H1 (cell line): ENCODE results near the gene AGPAT4. TPM values are rescaled to one million over a fixed set of nuclear protein-coding genes. Genes with fewer than 3 reads are reported as not detected.

ENCODE experiments used
- CTCF ChIA-PET: fragments of 300-600 bp; sonication (Branson Sonifier 250); formaldehyde crosslinking; loops from one replicate; lab custom pipeline; 2021; ENCODE audit not compliant: partially characterized antibody; lab: Charles Lee
- POLR2A ChIA-PET: fragments of 300-600 bp; sonication (Branson Sonifier 250); formaldehyde crosslinking; loops from one replicate; lab custom pipeline; 2021; ENCODE audit warnings: inconsistent platforms; ENCODE audit not compliant: partially characterized antibody; lab: Charles Lee
- DNase-seq, 2 experiments: peaks; one replicate each; pipeline versions ENCODE4 v3.0.0 to v3.0.0-alpha.2; 2010 to 2022; ENCODE audit warnings: low spot score in 2 of 2, low read depth in 1 of 2, mixed read lengths in 1 of 2
- FAIRE-seq: peaks from 2 replicates; lab custom pipeline; 2011; peaks lifted over from hg19 to GRCh38; lab: Jason Lieb, UNC
- H2AFZ ChIP-seq: 2 replicates; pipeline ENCODE4 v1.8.1; 2012; ENCODE audit warnings: low read length, inconsistent platforms
- H2AK5ac ChIP-seq: 2 replicates; pipeline ENCODE4 v1.6.1; 2013; ENCODE audit warnings: low read depth, low read length
- H2BK120ac ChIP-seq: replicated peaks from 2 replicates; pipeline ENCODE3; 2013; ENCODE audit warnings: low read depth, low read length, inconsistent platforms
- H2BK12ac ChIP-seq: 2 replicates; pipeline ENCODE4 v1.6.1; 2013; ENCODE audit warnings: low read depth, low read length
- H2BK15ac ChIP-seq: 2 replicates; pipeline ENCODE4 v1.6.1; 2013; ENCODE audit warnings: low read length
- H2BK20ac ChIP-seq: 2 replicates; pipeline ENCODE4 v1.6.1; 2013; ENCODE audit warnings: low read length
- H2BK5ac ChIP-seq: 2 replicates; pipeline ENCODE4 v1.6.1; 2013; ENCODE audit warnings: low read depth, low read length
- H3K14ac ChIP-seq: 2 replicates; pipeline ENCODE4 v1.6.1; 2013; ENCODE audit warnings: inconsistent platforms; ENCODE audit not compliant: insufficient read length
- H3K18ac ChIP-seq: 2 replicates; pipeline ENCODE4 v1.6.1; 2013; ENCODE audit warnings: low read length; ENCODE audit errors: extremely low read depth
- H3K23ac ChIP-seq: 2 replicates; pipeline ENCODE4 v1.6.1; 2013; ENCODE audit warnings: inconsistent platforms; ENCODE audit not compliant: insufficient read length
- H3K23me2 ChIP-seq: 2 replicates; pipeline ENCODE4 v1.6.1; 2013; ENCODE audit warnings: low read depth, low read length
- H3K27ac ChIP-seq: 2 replicates; pipeline ENCODE4 v1.6.1; 2011; ENCODE audit warnings: low read depth, low read length, inconsistent platforms
- H3K27me3 ChIP-seq, 4 experiments: replicated peaks in 1 of 4; 1 replicate in 1 of 4; 2 replicates in 3 of 4; pipeline versions ENCODE4 v1.6.1 to v1.8.1; 2011 to 2013; ENCODE audit warnings: low read length in 3 of 4, mild to moderate bottlenecking in 3 of 4, inconsistent platforms in 2 of 4, mixed read lengths in 2 of 4, moderate library complexity in 1 of 4; ENCODE audit not compliant: control insufficient read depth in 3 of 4, insufficient read depth in 3 of 4; ENCODE audit errors: extremely low read depth in 1 of 4
- H3K36me3 ChIP-seq, 4 experiments: 2 replicates each; pipeline versions ENCODE4 v1.6.1 to v1.8.1; 2011 to 2013; ENCODE audit warnings: mild to moderate bottlenecking in 4 of 4, low read length in 3 of 4, moderate library complexity in 2 of 4, control low read depth in 1 of 4, inconsistent platforms in 1 of 4; ENCODE audit not compliant: insufficient read depth in 4 of 4, control insufficient read depth in 2 of 4
- H3K4ac ChIP-seq: replicated peaks from 2 replicates; pipeline ENCODE3; 2013; ENCODE audit warnings: low read length, low read depth, mixed read lengths, inconsistent platforms; ENCODE audit not compliant: insufficient read length
- H3K4me1 ChIP-seq, 4 experiments: replicated peaks in 1 of 4; 1 replicate in 1 of 4; 2 replicates in 3 of 4; pipeline versions ENCODE4 v1.6.1 to v1.8.1; 2011 to 2013; ENCODE audit warnings: low read length in 3 of 4, inconsistent platforms in 2 of 4, mixed read lengths in 1 of 4; ENCODE audit not compliant: insufficient read depth in 4 of 4, control insufficient read depth in 3 of 4
- H3K4me2 ChIP-seq, 2 experiments: 2 replicates each; pipeline versions ENCODE4 v1.6.1 to v1.8.1; 2011 to 2013; ENCODE audit warnings: low read depth in 2 of 2, low read length in 2 of 2, control low read depth in 1 of 2, inconsistent platforms in 1 of 2, mild to moderate bottlenecking in 1 of 2; ENCODE audit not compliant: insufficient read depth in 1 of 2
- H3K4me3 ChIP-seq, 4 experiments: fragments of 200-600, 300-600 bp in 1 of 4; sonication (generic), shearing (Covaris generic), sonication (Bioruptor Twin) in 1 of 4; 2 replicates each; pipeline versions ENCODE4 v1.5.1 to v1.8.1; 2011 to 2016; ENCODE audit warnings: low read length in 4 of 4, low read depth in 3 of 4, control low read depth in 2 of 4, inconsistent platforms in 2 of 4, mild to moderate bottlenecking in 2 of 4, mixed read lengths in 1 of 4, moderate library complexity in 1 of 4; ENCODE audit not compliant: insufficient read depth in 2 of 4; ENCODE audit errors: extremely low read depth in 1 of 4
- H3K56ac ChIP-seq: replicated peaks from 2 replicates; pipeline ENCODE3; 2013; ENCODE audit warnings: low read depth, mild to moderate bottlenecking, mixed read lengths, low read length, inconsistent platforms; ENCODE audit not compliant: insufficient read length
- H3K79me1 ChIP-seq: 2 replicates; pipeline ENCODE4 v1.6.1; 2013; ENCODE audit warnings: low read depth, low read length, control low read depth
- H3K79me2 ChIP-seq, 2 experiments: 2 replicates each; pipeline versions ENCODE4 v1.6.1 to v1.8.1; 2012 to 2013; ENCODE audit warnings: low read length in 2 of 2, mild to moderate bottlenecking in 2 of 2, inconsistent platforms in 1 of 2; ENCODE audit not compliant: insufficient read depth in 2 of 2, control insufficient read depth in 1 of 2
- H3K9ac ChIP-seq, 4 experiments: replicated peaks in 1 of 4; 1 replicate in 1 of 4; 2 replicates in 3 of 4; pipeline versions ENCODE4 v1.6.1 to v1.8.1; 2011 to 2013; ENCODE audit warnings: low read depth in 3 of 4, low read length in 3 of 4, control low read depth in 2 of 4, mild to moderate bottlenecking in 2 of 4, moderate library complexity in 2 of 4, inconsistent platforms in 1 of 4; ENCODE audit errors: extremely low read depth in 1 of 4
- H3K9me3 ChIP-seq, 2 experiments: 2 replicates each; pipeline versions ENCODE4 v1.6.1 to v1.8.1; 2012 to 2013; ENCODE audit warnings: mild to moderate bottlenecking in 2 of 2, moderate library complexity in 2 of 2, control low read depth in 1 of 2, inconsistent platforms in 1 of 2, low read depth in 1 of 2, low read length in 1 of 2, mixed read lengths in 1 of 2; ENCODE audit not compliant: insufficient read depth in 2 of 2
- H4K20me1 ChIP-seq, 2 experiments: replicated peaks in 1 of 2; 2 replicates each; pipeline versions ENCODE3 to v1.8.1; 2011 to 2013; ENCODE audit warnings: inconsistent platforms in 2 of 2, low read length in 2 of 2, mild to moderate bottlenecking in 1 of 2; ENCODE audit not compliant: insufficient read depth in 2 of 2, control insufficient read depth in 1 of 2
- H4K5ac ChIP-seq: 2 replicates; pipeline ENCODE4 v1.6.1; 2013; ENCODE audit warnings: low read length, low read depth, mixed read lengths, inconsistent platforms; ENCODE audit not compliant: insufficient read length
- H4K8ac ChIP-seq: 2 replicates; pipeline ENCODE4 v1.8.0; 2013; ENCODE audit warnings: mild to moderate bottlenecking, moderate library complexity, low read length, inconsistent platforms; ENCODE audit not compliant: insufficient read depth; ENCODE audit errors: extremely low read depth
- H4K91ac ChIP-seq: replicated peaks from 2 replicates; pipeline ENCODE3; 2013; ENCODE audit warnings: low read length, mixed read lengths, inconsistent platforms; ENCODE audit not compliant: insufficient read length
- CBX8 ChIP-seq: fragments of 300-800, 300-1000 bp; sonication (generic); IDR thresholded peaks from 2 replicates; pipeline ENCODE4 v1.7.1; 2016; ENCODE audit warnings: low read depth, low read length, borderline replicate concordance
- WGBS, 2 experiments: shearing (Covaris generic) in 1 of 2; methylation state at CpG; one replicate each; pipeline versions ENCODE4 v1.1.6 to v1.1.7; 2013 to 2015; ENCODE audit warnings: low lambda C conversion rate in 2 of 2, mixed read lengths in 2 of 2, inconsistent platforms in 1 of 2, low coverage in 1 of 2, missing lambda C conversion rate in 1 of 2; ENCODE audit not compliant: insufficient replicate concordance in 2 of 2, insufficient coverage in 1 of 2, insufficient read length in 1 of 2; ENCODE audit errors: extremely low coverage in 1 of 2, missing lambda C conversion rate in 1 of 2; 5-methylcytosine and 5-hydroxymethylcytosine counted together
- polyA plus RNA-seq, 7 experiments: library from polyadenylated mRNA; depleted of rRNA in 3 of 7; stranded (reverse) in 5 of 7; unstranded in 2 of 7; fragments of >200 nt in 5 of 7; fragments of 200-250 nt in 2 of 7; gene quantifications; 1 replicate in 5 of 7; 2 replicates in 1 of 7; 4 replicates in 1 of 7; pipeline versions ENCODE4 v1.2.1 to v1.2.3, GENCODE V29; 2011 to 2013; ENCODE audit warnings: missing spikeins in 2 of 7, mixed read lengths in 2 of 7
- total RNA-seq: library from RNA; stranded (reverse); fragmentation: NEBNext Ultra II Directional; extraction: Animal tissue kit (Norgen Biotek cat#: 25700); gene quantifications from 2 replicates; pipeline ENCODE4 v1.2.1, GENCODE V29; 2021

The AGPAT4 gene
- total and polyA plus RNA-seq, 2 of the 8 experiments (the other 6 are each of a cell fraction or from before 2014, with no cell fraction given), result 13.5 to 23.8 TPM

GRCh38 chr6:161319231-161319630, 45.4 kb upstream of the AGPAT4 start:
- Histone ChIP-seq H3K14ac (no peak overlapping the region), H2BK5ac (no peak overlapping the region), H3K36me3 (peaks cover 0 to 4% (median 0%) of the 10 kb centered on the region in 4 experiments; a peak in 1 of 8 replicates), H3K4ac (no peak overlapping the region), H3K27me3 (no peaks in the 10 kb centered on the region), H3K23ac (no peak overlapping the region), H2AK5ac (no peak overlapping the region), H4K20me1 (no peaks in the 10 kb centered on the region), H3K79me1 (no peaks in the 10 kb centered on the region), H3K56ac (no peak overlapping the region), H2BK15ac (no peak overlapping the region), H3K4me1 (no peaks in the 10 kb centered on the region; a peak in 1 of 7 replicates), H2BK12ac (no peak overlapping the region), H2BK120ac (no peak overlapping the region), H2BK20ac (no peak overlapping the region), H3K9me3 (peaks cover 7 to 18% of the 10 kb centered on the region in 2 experiments; a peak in 3 of 4 replicates), H3K18ac (no peak overlapping the region), H3K79me2 (no peaks in the 10 kb centered on the region), H2AFZ (no peak overlapping the region), H3K27ac (no peak overlapping the region), H3K9ac (no peak overlapping the region), H3K23me2 (no peaks in the 10 kb centered on the region), H3K4me3 (no peak overlapping the region), H4K8ac (no peak overlapping the region), H3K4me2 (no peak overlapping the region), H4K5ac (no peak overlapping the region), H4K91ac (no peak overlapping the region)
- 98% methylated on average over 2 of the region's 2 CpGs; no CpG with 5 or more reads in 1 of the 2 experiments for WGBS, 2 experiments
- CTCF ChIA-PET, result interaction anchor here (0.8 to 1.7 kb wide), 2 partner anchors 47 to 55 kb away, joined by 3 read pairs; no protein-coding TSS in a partner anchor
- FAIRE-seq (no peak), DNase-seq (no peak)
- POLR2A ChIA-PET, result no interaction called here
- TF ChIP-seq CBX8, result no peak
